AG04449 (cell line): ENCODE measurements around the gene TRMT11.

Source experiments
- CTCF ChIA-PET: fragments of 350-600 bp; formaldehyde crosslinking; extraction: SDS; loops from one replicate; lab custom pipeline; 2021; ENCODE audit warnings: antibody characterized with exemption; lab: Yijun Ruan, JAX
- POLR2A ChIA-PET: fragments of 400-600, 350-600 bp; formaldehyde crosslinking; extraction: SDS; loops from one replicate; lab custom pipeline; 2020; ENCODE audit warnings: antibody characterized with exemption, inconsistent platforms; lab: Yijun Ruan, JAX
- DNase-seq: peaks from one replicate; pipeline ENCODE4 v3.0.0-alpha.2; 2010; ENCODE audit warnings: low read depth, low spot score
- H3K4me3 ChIP-seq: 2 replicates; pipeline ENCODE4 v1.5.1; 2011; ENCODE audit warnings: low read depth, mild to moderate bottlenecking, control low read depth, low read length
- CTCF ChIP-seq: IDR thresholded peaks from one replicate; pipeline ENCODE4 v1.5.1; 2011; ENCODE audit warnings: mild to moderate bottlenecking, moderate library complexity, low read length, control low read depth, inconsistent platforms; ENCODE audit not compliant: insufficient read depth; ENCODE audit errors: missing control alignments

The TRMT11 gene

GRCh38 chr6:125953502-125953875 is 32.9 kb upstream of the TRMT11 start:
- TF ChIP-seq CTCF, result no peak
- ChIA-PET POLR2A (interaction anchor here (0.8 kb wide), 1 partner anchor 118 kb away, joined by 5 read pairs; no protein-coding TSS in a partner anchor), CTCF (interaction anchor here (0.7 to 10.2 kb wide), 22 partner anchors 12 to 643 kb away, joined by 3 to 241 read pairs (median 4); partner anchors contain the start of gene NCOA7)
- no peak overlapping the region for H3K4me3 ChIP-seq
- DNase-seq, result no peak

- H3K4me3 ChIP-seq, result no peak overlapping the region
- no peak for TF ChIP-seq CTCF
- no peak for DNase-seq
- ChIA-PET POLR2A (no interaction called here), CTCF (interaction anchor here (1.1 to 10.2 kb wide), 11 partner anchors 10 to 645 kb away, joined by 3 to 241 read pairs (median 38); partner anchors contain the start of gene NCOA7)
Measured at GRCh38 chr6:125954735-125955339, 31.5 kb upstream of the TRMT11 start.

GRCh38 chr6:125955973-125956372 is 30.4 kb upstream of the TRMT11 start:
- no peak for TF ChIP-seq CTCF
- ChIA-PET CTCF (interaction anchor here (0.6 to 10.2 kb wide), 52 partner anchors 9 to 645 kb away, joined by 3 to 241 read pairs (median 5); partner anchors contain the start of genes NCOA7 and TRMT11), POLR2A (interaction anchor here (0.6 to 1.1 kb wide), 3 partner anchors 42 to 175 kb away, joined by 3 to 4 read pairs (median 4); partner anchors contain the start of gene NCOA7)
- no peak for DNase-seq
- peak overlapping the region; percentile 91 for H3K4me3 ChIP-seq

- ChIA-PET CTCF (interaction anchor here (0.6 to 10.2 kb wide), 64 partner anchors 8 to 646 kb away, joined by 3 to 241 read pairs (median 4); partner anchors contain the start of genes NCOA7 and TRMT11), POLR2A (interaction anchor here (0.6 to 1.3 kb wide), 7 partner anchors 17 to 655 kb away, joined by 3 to 4 read pairs (median 4); partner anchors contain the start of genes HDDC2 and NCOA7)
- peak; percentile 79 for DNase-seq
- peak within 1 kb of the TSS; percentile 91 for H3K4me3 ChIP-seq
- peak; percentile 94 for TF ChIP-seq CTCF
Measured at GRCh38 chr6:125956506-125957390, 29.6 kb upstream of the TRMT11 start, which contains the start of gene HINT3. HINT3 (plus strand) TSS chr6:125956770; CDS start chr6:125956978, 208 bp downstream.

- TF ChIP-seq CTCF, result no peak
- ChIA-PET CTCF (interaction anchor here (0.6 to 10.2 kb wide), 32 partner anchors 8 to 646 kb away, joined by 3 to 241 read pairs (median 6); partner anchors contain the start of genes NCOA7 and TRMT11), POLR2A (interaction anchor here (0.7 to 1.3 kb wide), 4 partner anchors 17 to 656 kb away, joined by 3 to 4 read pairs (median 4); partner anchors contain the start of genes HDDC2 and NCOA7)
- H3K4me3 ChIP-seq, result peak overlapping the region; percentile 91
- DNase-seq, result no peak
Measured at GRCh38 chr6:125957391-125957693, 29.0 kb upstream of the TRMT11 start.
